Activated CD4-positive, alpha-beta T cell treated with anti-CD3 and anti-CD28 coated beads for 36 hours (primary cell): ENCODE data around the gene PPP5C. TPM values are rescaled to one million over a fixed set of nuclear protein-coding genes. Genes with fewer than 3 reads are reported as not detected.

ENCODE experiments used
- ATAC-seq: fragments of 200-7000 bp; cut with Tn5 transposase; one replicate; pipeline ENCODE4 v1.10.0; 2021; ENCODE audit warnings: mild to moderate bottlenecking, moderate library complexity
- CTCF ChIA-PET: fragments of 350-600 bp; sonication (Branson Sonifier 250); formaldehyde crosslinking; loops from one replicate; lab custom pipeline; 2021; ENCODE audit warnings: antibody characterized with exemption; lab: Charles Lee
- POLR2A ChIA-PET: fragments of 350-600 bp; sonication (Branson Sonifier 250); formaldehyde crosslinking; loops from one replicate; lab custom pipeline; 2021; ENCODE audit warnings: antibody characterized with exemption, inconsistent platforms; lab: Charles Lee
- DNase-seq: peaks from one replicate; pipeline ENCODE4 v3.0.0-alpha.2; 2020
- H3K27ac Mint-ChIP-seq: one replicate; pipeline ENCODE4 v1.8.0; 2021; ENCODE audit warnings: mixed read lengths
- H3K27me3 Mint-ChIP-seq: one replicate; pipeline ENCODE4 v1.8.0; 2021; ENCODE audit warnings: mixed read lengths
- H3K36me3 Mint-ChIP-seq: one replicate; pipeline ENCODE4 v1.8.0; 2021; ENCODE audit warnings: low read depth, mixed read lengths
- H3K4me1 Mint-ChIP-seq: one replicate; pipeline ENCODE4 v1.8.0; 2021; ENCODE audit warnings: mixed read lengths
- H3K4me3 Mint-ChIP-seq: one replicate; pipeline ENCODE4 v1.8.0; 2021; ENCODE audit warnings: mild to moderate bottlenecking, moderate library complexity, mixed read lengths
- H3K9me3 Mint-ChIP-seq: one replicate; pipeline ENCODE4 v1.8.0; 2021; ENCODE audit warnings: low read depth, mixed read lengths
- intact Hi-C, 2 experiments: fragments of 100-400 bp; cut with DNase I in 1 of 2; cut with micrococcal nuclease in 1 of 2; formaldehyde crosslinking; loops; one replicate each; pipeline versions ENCODE4 v1.14.2 to v1.15.1; 2022 to 2024; cut with DNase I, micrococcal nuclease
- total RNA-seq, 2 experiments: library from RNA; stranded (reverse); gene quantifications; one replicate each; pipeline ENCODE4 v1.2.3, GENCODE V29; 2021

PPP5C gene
- total RNA-seq, 2 experiments from 2014 or later = 100.0 to 129 TPM

DNA sequence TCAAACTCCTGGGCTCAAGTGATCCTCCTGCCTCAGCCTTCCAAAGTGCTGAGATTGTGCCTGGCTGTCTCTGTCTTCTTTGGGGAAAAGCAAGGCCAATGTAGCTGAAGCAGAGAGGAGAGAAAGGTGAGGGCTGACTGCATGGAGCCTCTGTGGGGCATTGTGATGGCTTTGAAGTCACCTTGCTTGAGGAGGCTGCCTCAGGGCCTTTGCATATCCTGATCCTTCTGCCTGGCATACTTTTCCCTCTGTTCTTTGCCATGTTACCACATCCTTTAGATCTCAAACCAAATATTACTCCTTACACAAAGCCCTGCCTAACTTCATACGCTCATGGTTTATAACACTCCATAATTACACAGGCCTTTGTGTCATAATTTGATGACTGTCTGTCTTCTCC is 9.4 kb upstream of the PPP5C start:
- Mint-ChIP-seq H3K9me3 (no peaks in the 10 kb centered on the region), H3K36me3 (no peaks in the 10 kb centered on the region), H3K27me3 (no peaks in the 10 kb centered on the region), H3K4me3 (no peak overlapping the region), H3K4me1 (no peaks in the 10 kb centered on the region), H3K27ac (no peak overlapping the region)
- ChIA-PET CTCF (interaction anchor here (0.6 to 1.4 kb wide), 2 partner anchors 9 to 16 kb away, joined by 3 to 5 read pairs; partner anchors contain the start of gene PPP5C), POLR2A (no interaction called here)
- no peak for DNase-seq
- ATAC-seq = no peak
- intact Hi-C loops = no loop called here

DNA sequence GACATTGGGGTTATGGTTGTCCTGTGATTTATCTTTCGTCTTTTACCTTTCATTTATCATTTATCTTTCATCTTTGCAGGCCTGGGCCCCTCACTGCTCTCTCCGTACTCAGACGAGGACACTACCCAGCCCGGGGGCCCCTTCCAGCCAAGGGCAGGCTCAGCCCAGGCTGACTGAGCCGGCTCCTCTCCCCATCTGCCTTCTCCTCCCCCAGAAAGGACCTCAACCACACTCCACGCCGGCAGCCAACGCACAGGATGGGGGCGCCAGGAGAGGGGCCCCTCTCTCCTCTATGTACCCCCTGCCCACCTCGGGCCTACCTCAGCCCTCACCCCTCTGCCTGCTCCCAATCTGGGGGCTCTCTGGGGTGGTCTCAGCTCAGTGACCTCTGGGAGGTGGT is 7.4 kb upstream of the PPP5C start:
- Mint-ChIP-seq H3K27me3 (no peaks in the 10 kb centered on the region), H3K4me3 (no peak overlapping the region), H3K4me1 (no peaks in the 10 kb centered on the region), H3K27ac (no peak overlapping the region), H3K36me3 (no peaks in the 10 kb centered on the region), H3K9me3 (no peaks in the 10 kb centered on the region)
- no peak for ATAC-seq
- intact Hi-C loops = no loop called here
- ChIA-PET CTCF (no interaction called here), POLR2A (no interaction called here)
- DNase-seq = no peak

DNA sequence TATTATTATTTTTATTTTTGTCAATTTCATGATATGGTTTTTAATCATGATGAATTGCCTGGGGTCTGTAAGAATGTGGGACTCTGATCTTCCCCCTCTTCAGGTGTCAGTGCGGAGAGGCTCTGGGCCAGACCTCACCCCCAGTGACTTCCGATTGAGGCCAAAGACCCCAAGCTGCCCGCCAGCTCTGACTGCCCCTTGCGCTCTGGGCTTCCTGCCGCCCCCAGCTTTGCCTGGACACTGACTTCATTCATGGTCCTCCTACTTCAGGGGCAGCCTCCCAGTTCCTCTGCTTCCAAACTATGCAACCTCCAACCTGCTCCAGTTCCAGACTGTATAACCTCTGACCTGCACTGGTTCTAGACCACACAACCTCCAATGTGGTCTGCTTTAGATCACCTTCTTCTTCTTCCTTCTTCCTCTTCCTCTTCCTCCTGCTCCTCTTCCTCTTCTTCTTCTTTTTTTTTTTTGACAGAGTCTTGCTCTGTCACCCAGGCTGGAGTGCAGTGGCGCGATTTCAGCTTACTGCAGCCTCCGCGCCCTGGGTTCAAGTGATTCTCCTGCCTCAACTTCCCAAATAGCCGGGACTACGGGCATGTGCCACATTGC is 6.7 kb upstream of the PPP5C start:
- CTCF ChIA-PET = no interaction called here
- POLR2A ChIA-PET = no interaction called here
- Mint-ChIP-seq H3K27me3 (no peaks in the 10 kb centered on the region), H3K4me1 (no peaks in the 10 kb centered on the region), H3K4me3 (no peak overlapping the region), H3K36me3 (no peaks in the 10 kb centered on the region), H3K27ac (no peak overlapping the region), H3K9me3 (no peaks in the 10 kb centered on the region)
- DNase-seq (no peak), ATAC-seq (no peak)
- intact Hi-C loops = no loop called here

DNA sequence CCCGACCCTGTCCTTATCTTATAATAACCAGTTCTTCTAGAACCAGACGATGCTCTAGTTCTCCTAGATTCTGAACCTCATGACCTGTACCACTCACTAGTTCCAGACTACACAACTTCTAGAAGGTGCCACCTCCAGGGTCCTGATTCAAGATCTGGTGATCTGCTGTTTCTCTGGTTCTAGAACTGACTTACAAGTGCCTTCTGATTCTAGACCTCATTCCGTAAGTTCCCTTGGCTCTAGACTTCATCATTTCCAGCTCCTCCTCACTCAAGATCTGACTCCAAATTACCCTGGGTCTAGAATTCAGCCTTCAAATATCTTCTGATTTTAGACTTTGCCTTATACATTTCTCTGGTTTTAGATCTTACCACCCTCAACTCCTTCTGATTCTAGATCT is 5.0 kb upstream of the PPP5C start:
- Mint-ChIP-seq H3K4me3 (no peak overlapping the region), H3K36me3 (no peaks in the 10 kb centered on the region), H3K4me1 (peaks cover 3% of the 10 kb centered on the region), H3K27me3 (no peaks in the 10 kb centered on the region), H3K9me3 (no peaks in the 10 kb centered on the region), H3K27ac (no peak overlapping the region)
- no peak for DNase-seq
- ATAC-seq = no peak
- intact Hi-C loops = no loop called here
- CTCF ChIA-PET = no interaction called here
- POLR2A ChIA-PET = interaction anchor here (0.6 kb wide), 1 partner anchor 300 kb away, joined by 3 read pairs; no protein-coding TSS in a partner anchor

DNA sequence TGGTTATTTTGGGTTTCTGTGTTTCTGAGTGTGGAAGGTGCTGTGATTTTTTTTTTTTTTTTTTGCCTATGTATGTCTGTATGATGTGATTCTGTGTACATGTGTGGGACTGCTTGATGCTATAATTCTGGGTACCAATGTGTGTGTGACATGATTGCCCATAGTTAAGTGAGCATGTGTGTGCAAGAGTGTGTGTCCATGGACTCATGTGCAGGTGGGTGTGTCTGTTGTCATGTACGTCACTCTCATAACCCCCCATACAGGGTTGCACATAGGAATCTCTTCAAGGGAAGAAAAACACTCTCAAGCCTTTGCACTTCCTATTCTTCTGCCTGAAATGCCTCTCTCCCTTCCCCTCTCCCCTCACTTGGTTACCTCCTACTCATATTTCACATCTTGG is 2.5 kb upstream of the PPP5C start:
- DNase-seq (no peak), ATAC-seq (no peak)
- intact Hi-C loops = no loop called here
- no peak overlapping the region for H3K4me3 Mint-ChIP-seq
- POLR2A ChIA-PET = no interaction called here
- CTCF ChIA-PET = no interaction called here
- H3K36me3 Mint-ChIP-seq = peaks cover 18% of the 10 kb centered on the region
- H3K27me3 Mint-ChIP-seq = no peaks in the 10 kb centered on the region
- H3K27ac Mint-ChIP-seq = no peak overlapping the region
- H3K9me3 Mint-ChIP-seq = no peaks in the 10 kb centered on the region
- peaks cover 19% of the 10 kb centered on the region for H3K4me1 Mint-ChIP-seq

DNA sequence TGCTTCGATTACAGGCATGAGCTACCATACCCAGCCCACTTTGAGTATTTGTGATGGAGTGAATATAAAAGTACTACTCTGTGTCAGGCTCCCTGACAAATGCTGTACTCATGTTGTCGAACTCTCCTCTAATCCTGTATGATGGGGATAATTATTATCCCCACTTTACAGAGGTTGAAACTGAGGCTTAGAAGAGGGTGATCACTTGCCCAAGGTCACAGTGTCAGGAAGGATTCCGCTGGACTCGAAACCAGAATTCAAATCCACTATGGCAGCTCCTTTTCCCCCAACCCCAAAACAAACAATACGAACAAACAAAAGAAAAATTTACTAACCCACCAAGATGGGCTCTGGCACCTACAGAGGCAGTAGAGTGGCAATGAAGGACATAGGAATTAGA is 1.7 kb upstream of the PPP5C start:
- no peak for ATAC-seq

DNA sequence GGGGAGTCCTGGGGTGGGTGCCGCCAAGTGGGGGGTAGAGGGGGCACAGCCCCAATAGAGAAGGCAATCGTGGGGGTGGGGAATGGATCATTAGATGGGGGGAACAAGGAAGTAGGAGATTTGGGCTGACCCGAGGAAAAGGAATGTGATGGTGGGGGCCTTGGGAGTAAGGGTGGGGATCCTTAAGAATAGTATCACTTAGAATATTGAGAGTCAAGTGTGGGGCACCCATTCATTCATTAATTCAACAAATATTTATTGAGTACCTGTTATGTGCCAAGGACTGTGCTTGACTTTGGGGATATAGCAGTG is 641 bp downstream of the PPP5C start:
- Mint-ChIP-seq H3K36me3 (peaks cover 28% of the 10 kb centered on the region), H3K27me3 (no peaks in the 10 kb centered on the region), H3K27ac (peak overlapping the region; percentile 91), H3K4me3 (peak overlapping the region; percentile 90), H3K9me3 (no peaks in the 10 kb centered on the region), H3K4me1 (peaks cover 43% of the 10 kb centered on the region)
- ATAC-seq (no peak), DNase-seq (no peak)
- ChIA-PET POLR2A (no interaction called here), CTCF (interaction anchor here (0.7 to 1.4 kb wide), 4 partner anchors 9 to 61 kb away, joined by 3 to 5 read pairs (median 4); no protein-coding TSS in a partner anchor)
- intact Hi-C loops = loop anchor here in 1 of 2 experiments (1.0 to 5.0 kb wide), 6 partner anchors 47 to 1255 kb away; partner anchors contain the start of genes CALM3, FOXA3, INAFM1 and PPP1R37

More for the DNA sequence above, 1.7 kb upstream of the PPP5C start:
- peaks cover 24% of the 10 kb centered on the region for H3K36me3 Mint-ChIP-seq
- no peaks in the 10 kb centered on the region for H3K9me3 Mint-ChIP-seq
- peaks cover 26% of the 10 kb centered on the region for H3K4me1 Mint-ChIP-seq
- H3K27ac Mint-ChIP-seq = no peak overlapping the region
- intact Hi-C loops = loop anchor here in 1 of 2 experiments (5.0 kb wide), 3 partner anchors 483 to 1253 kb away; partner anchors contain the start of genes FOXA3, INAFM1, PPP1R37 and SYMPK
- no peak for DNase-seq
- CTCF ChIA-PET = interaction anchor here (0.7 kb wide), 1 partner anchor 19 kb away, joined by 3 read pairs; no protein-coding TSS in a partner anchor
- POLR2A ChIA-PET = interaction anchor here (0.6 to 0.7 kb wide), 2 partner anchors 384 to 576 kb away, joined by 3 to 10 read pairs; partner anchors contain the start of gene SIX5
- H3K27me3 Mint-ChIP-seq = no peaks in the 10 kb centered on the region
- H3K4me3 Mint-ChIP-seq = no peak overlapping the region

DNA sequence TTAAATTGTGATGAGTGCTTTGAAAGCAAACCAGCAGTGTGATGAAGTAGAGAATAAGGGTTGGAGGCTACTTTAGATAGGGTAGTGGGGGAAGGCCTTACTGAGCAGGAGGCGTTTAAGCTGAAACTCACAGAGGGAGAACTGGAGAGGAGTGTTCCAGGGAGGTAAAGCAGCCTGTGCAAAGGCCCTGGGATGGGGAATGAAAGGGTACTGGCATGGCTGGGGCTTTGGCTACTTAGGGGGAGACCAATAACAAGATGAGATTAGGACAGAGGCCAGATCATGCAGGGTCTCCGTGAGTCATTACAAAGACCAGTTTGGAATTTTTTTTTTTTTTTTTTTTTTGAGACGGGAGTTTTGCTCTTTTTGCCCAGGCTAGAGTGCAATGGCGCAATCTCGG is 1.1 kb downstream of the PPP5C start:
- intact Hi-C loops = loop anchor here in 1 of 2 experiments (1.0 to 5.0 kb wide), 6 partner anchors 47 to 1256 kb away; partner anchors contain the start of genes CALM3, FOXA3, INAFM1 and PPP1R37
- no peaks in the 10 kb centered on the region for H3K27me3 Mint-ChIP-seq
- peaks cover 29% of the 10 kb centered on the region for H3K36me3 Mint-ChIP-seq
- H3K4me1 Mint-ChIP-seq = peaks cover 45% of the 10 kb centered on the region
- no peaks in the 10 kb centered on the region for H3K9me3 Mint-ChIP-seq
- ChIA-PET POLR2A (no interaction called here), CTCF (interaction anchor here (0.7 to 1.4 kb wide), 4 partner anchors 9 to 60 kb away, joined by 3 to 5 read pairs (median 4); no protein-coding TSS in a partner anchor)
- DNase-seq = no peak
- peak overlapping the region; percentile 90 for H3K4me3 Mint-ChIP-seq
- H3K27ac Mint-ChIP-seq = peak overlapping the region; percentile 91
- no peak for ATAC-seq

DNA sequence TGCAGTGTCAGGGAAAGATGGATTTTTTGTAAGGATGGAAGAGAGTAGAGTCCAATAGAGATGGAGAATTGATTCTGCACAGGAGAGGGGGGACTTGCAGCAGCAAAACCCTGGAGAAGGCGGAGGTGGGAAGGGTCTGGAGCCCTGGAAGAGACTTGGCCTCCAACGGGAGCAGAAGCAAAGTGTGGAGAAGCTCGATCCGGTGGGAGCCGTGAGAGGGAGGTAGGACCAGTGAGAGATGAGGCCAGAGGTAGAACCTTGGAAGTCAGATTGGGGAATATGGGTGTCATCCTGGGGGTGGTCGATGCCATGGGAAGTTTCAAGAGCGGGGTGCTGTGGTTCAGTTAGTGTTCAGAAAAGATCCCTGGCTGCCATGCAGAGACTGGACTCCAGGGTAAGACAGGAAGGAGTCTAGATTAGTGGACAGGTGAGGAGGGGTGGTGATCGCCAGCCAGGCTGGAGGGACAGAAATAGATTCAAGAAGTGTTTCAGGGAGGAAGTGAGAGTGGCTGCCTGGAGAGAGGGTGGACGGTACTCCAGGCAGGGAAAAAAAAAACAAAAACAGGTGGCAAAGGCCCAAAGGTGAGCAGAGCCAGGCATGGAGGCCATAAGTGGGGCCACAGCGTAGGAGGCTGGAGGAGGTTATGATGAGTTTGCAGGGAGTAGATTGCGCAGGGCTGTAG is 2.6 kb downstream of the PPP5C start:
- H3K4me1 Mint-ChIP-seq = peaks cover 46% of the 10 kb centered on the region
- H3K27ac Mint-ChIP-seq = peak overlapping the region; percentile 97
- H3K4me3 Mint-ChIP-seq = peak overlapping the region; percentile 90
- no peak for DNase-seq
- intact Hi-C loops = loop anchor here in 1 of 2 experiments (5.0 kb wide), 3 partner anchors 487 to 1257 kb away; partner anchors contain the start of genes FOXA3, INAFM1, PPP1R37 and SYMPK
- no peaks in the 10 kb centered on the region for H3K9me3 Mint-ChIP-seq
- H3K27me3 Mint-ChIP-seq = no peaks in the 10 kb centered on the region
- H3K36me3 Mint-ChIP-seq = peaks cover 34% of the 10 kb centered on the region
- POLR2A ChIA-PET = interaction anchor here (0.6 kb wide), 2 partner anchors 78 to 252 kb away, joined by 4 to 7 read pairs; no protein-coding TSS in a partner anchor
- no peak for ATAC-seq
- CTCF ChIA-PET = no interaction called here

DNA sequence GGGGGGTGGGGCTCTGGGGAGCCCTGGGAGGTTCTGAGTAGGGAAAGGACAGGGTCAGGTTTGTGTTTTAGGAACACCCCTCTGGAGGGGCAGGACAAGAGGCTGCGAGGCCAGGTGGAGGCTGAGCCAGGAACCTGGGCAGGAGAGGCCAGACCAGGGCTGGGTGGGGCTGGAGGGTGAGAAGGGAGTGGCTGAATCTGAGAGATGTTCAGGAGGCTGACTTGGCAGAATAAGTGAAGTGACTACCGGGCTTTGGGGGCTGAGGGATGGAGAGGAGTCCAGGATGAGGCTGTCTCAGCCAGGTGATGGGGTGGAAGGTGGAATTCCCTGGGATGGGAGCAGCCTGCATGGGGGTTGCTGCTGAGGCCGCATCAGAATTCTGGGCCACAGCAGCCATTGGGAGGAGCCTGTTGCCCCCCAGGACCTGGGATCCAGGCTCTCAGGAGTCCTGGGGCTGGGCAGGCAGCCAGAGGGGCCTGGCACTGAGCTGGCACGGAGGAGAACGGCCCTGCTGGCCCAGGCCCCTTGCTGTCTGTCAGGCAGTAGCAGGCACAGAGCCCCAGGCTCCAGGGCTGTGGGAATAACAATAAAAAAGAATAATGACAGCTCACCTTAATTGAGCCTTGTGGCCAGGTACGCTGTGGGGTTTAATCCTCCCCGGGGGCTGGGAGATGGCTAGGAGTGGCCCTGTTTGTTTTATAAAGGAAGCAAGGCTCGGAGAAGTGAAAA is 3.3 kb downstream of the PPP5C start:
- H3K4me3 Mint-ChIP-seq = peak overlapping the region; percentile 90
- DNase-seq = peak; percentile 45
- H3K36me3 Mint-ChIP-seq = peaks cover 38% of the 10 kb centered on the region
- peak overlapping the region; percentile 97 for H3K27ac Mint-ChIP-seq
- no peak for ATAC-seq
- no peaks in the 10 kb centered on the region for H3K9me3 Mint-ChIP-seq
- H3K27me3 Mint-ChIP-seq = no peaks in the 10 kb centered on the region
- intact Hi-C loops = no loop called here
- peaks cover 50% of the 10 kb centered on the region for H3K4me1 Mint-ChIP-seq
- ChIA-PET POLR2A (interaction anchor here (0.8 kb wide), 1 partner anchor 255 kb away, joined by 3 read pairs; no protein-coding TSS in a partner anchor), CTCF (interaction anchor here (0.6 to 1.1 kb wide), 4 partner anchors 14 to 305 kb away, joined by 3 to 4 read pairs (median 3); no protein-coding TSS in a partner anchor)

DNA sequence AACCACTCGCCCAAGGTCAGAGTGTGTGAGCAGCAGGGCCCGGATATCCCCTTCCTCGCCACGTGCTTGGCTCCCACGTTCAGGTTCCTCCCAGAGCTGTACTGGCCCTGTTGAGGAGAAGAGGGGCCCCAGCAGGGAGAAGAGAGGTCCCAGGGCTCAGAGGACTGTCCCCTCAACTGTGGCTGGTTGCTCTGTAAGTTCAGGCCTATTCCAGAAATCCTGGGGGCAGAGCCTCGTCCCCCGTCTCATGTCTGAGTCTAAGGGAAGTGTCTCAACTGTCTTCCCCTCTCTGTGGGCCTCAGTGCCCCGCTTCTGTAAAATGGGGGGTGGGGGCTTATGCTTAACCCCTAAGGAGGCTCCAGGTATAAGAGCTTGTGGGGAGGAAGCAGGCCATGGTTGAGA is 3.9 kb downstream of the PPP5C start:
- DNase-seq (peak; percentile 62), ATAC-seq (peak; percentile 18)
- intact Hi-C loops = no loop called here
- peaks cover 44% of the 10 kb centered on the region for H3K36me3 Mint-ChIP-seq
- H3K4me1 Mint-ChIP-seq = peaks cover 55% of the 10 kb centered on the region
- H3K9me3 Mint-ChIP-seq = no peaks in the 10 kb centered on the region
- peak overlapping the region; percentile 97 for H3K27ac Mint-ChIP-seq
- peak overlapping the region; percentile 90 for H3K4me3 Mint-ChIP-seq
- ChIA-PET POLR2A (interaction anchor here (0.8 kb wide), 1 partner anchor 255 kb away, joined by 3 read pairs; no protein-coding TSS in a partner anchor), CTCF (interaction anchor here (0.6 to 1.1 kb wide), 6 partner anchors 14 to 304 kb away, joined by 3 to 4 read pairs (median 3); no protein-coding TSS in a partner anchor)
- no peaks in the 10 kb centered on the region for H3K27me3 Mint-ChIP-seq
